UCSD-AML1 (cell line): ENCODE data around the gene INPP5A.

Source experiments
- DNase-seq: peaks from one replicate; lab custom pipeline; 2025; ENCODE audit not compliant: unreplicated experiment; lab: John Stamatoyannopoulos, UW

Gene INPP5A

DNA sequence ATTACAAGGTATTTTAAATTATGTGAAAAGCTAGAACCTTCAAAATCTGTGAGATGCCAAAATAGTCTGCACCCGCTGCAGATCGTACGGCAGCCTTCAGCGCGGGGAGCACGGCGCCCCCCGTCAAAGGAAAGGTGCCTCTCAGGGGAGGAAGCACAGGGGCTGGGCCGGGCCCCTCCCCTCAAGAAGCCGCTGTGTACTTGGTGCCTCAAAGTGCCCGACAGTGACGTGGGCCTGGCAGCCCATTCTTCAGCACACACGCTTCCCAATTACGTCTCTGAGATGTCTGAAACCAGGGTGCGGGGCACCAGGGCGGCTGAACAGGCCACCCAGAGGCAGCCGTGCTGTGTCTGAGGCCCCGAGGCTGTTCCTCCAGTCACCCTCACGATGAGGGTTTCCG, 116.1 kb downstream of the INPP5A start:
- no peak for DNase-seq

DNA sequence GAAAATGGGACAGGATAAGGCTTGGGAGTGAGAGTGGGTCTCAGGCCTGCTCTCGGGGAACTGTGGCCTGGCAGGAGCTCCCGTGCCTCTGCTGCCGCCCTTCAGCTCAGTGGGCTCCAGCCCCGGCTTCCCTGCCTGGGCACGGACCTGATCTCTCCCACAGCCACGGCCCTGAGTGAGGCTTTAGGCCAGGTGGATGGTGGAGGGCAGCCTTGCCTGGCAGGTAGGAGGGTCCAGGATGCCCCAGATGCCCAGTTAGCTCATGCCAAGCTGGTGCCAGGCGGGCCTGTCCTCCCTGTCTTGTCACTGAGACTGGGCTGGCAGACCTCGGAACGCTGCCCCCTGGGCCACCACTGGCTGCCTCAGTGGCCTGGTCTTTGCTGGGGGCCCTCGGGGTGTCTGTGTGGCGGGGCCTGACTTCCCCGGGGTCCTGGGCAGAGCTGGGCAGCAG, 116.6 kb downstream of the INPP5A start:
- DNase-seq = no peak

DNA sequence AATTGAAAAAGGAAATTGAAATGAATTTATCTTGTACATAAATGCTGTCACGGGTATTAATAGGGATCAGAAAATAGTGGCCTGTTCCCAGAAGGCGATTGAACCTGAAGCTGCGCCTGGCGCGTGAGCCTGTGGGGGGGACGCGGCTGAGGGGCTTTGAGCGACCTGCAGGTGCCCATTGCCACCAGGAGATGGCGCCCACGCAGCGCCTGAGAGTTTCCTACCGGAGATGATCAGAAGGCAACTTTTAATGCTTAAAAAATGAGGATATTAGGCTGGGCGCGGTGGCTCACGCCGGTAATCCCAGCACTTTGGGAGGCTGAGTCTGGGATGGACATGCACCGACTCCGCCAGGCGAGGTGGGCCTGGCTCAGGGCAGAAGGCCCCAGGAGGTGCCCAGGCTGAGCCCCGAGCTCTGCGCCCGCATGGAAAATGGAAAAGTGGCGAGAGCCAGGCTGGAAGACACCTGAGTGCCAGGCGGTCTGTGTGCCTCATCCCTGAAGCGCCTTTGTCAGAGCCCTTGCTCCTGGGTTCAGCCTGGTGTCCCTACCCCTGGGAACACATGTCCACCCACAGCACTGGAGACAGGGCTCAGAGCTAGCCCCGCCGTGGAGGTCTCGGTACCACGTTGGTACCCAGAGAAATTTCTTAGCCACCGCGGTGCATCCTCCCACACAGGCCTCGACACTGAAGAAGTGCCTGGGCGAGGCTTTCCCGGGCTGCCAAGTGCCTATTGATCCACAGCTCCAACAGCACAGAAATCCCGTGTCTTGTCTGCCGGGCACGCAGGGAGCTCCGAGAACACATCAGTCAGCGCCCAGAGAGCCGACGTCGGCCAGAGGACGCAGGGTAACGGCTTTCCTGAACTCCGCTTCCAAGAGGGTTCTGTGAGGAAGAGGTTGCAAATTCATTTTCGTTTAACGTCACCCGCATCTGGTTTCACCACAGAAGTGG, 117.4 kb downstream of the INPP5A start:
- DNase-seq = peak; percentile 63

DNA sequence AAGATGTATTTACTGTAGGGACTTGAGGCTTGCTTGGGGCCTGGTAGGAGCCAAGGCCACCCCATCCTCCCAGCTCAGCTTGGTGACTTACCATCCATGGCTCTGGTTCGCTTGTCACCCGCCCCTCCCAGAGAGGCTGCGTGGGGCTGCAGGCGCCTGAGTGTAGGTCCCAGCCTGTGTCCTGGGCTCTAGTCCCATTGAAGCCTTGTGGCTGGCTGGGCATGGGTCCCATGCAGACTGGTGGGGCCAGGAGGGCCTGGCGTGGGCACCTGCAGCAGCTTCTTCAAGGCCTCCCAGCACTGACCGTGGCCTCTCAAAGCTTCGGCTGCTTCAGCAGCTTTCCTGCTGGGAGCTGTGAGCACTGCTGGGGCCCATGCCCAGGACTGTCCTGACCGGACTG, 118.1 kb downstream of the INPP5A start:
- DNase-seq = no peak

DNA sequence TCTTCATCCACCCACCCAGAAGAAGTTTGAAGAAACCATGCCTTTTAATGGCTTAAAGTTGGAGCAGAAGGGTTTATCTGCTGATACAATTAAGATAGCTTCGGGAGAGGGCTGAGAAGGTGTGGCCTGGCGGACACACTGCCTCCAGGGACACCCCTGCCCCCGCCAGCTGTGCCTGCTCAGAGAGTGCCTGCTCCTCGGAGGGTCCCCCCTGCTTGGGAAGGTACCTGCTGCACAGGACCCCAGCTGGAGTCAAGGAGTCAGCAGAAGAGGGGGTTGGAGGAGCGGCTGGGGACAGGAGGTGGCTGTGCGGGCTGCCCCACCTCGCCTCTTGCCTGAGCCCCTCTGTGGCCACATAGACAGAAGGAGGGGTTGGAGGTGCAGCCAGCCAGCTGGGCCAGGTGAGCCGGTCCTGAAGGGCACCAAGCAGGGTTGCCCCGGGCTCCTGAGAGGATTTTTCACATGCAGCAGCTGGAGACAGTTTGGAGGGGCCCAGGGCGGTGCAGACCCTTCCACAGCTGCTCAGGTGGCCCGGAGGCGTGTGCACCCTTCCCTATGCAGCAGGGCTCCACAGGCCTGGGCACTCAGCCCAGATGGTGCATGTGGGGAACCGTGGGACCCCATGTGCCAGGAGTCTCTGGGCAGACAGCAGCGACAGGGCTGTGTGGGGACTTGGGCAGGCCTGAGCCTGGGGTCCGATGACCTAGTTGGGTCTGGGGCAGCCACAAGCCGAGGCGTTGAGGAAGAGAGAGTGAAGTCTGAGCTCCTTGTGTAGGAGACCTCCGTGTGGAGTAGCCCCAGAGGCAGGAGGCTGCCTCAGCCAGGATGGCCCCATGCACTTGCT, 118.9 kb downstream of the INPP5A start:
- DNase-seq = no peak

DNA sequence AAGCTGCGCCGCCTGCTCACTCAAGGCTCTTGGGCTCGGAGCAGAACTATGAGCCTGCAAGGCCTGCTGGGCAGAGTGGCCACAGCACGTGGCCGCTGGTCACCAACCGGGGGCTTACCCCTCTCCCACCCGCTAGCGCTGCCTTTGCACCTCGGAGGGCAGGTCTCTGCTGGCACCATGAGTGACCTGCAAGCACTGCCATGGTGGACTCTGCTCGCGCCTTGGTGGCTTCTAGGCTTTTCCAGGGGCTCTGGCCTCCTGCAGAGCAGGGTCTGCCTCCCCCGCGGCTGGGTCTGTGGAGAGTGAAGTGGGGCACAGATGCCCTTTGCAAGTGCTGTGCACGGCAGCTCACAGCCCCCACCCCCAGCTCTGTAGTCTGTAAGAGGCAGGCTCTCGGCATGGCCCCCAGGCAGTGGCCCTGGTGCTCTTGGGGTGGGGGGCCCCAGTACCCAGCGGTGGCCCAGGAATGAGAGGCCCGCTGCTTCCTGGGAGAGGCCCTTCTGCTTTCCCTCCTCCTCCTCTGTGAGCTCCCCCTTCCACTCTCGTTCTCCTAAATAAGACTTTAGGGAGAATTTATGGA, 119.6 kb downstream of the INPP5A start:
- DNase-seq = no peak

DNA sequence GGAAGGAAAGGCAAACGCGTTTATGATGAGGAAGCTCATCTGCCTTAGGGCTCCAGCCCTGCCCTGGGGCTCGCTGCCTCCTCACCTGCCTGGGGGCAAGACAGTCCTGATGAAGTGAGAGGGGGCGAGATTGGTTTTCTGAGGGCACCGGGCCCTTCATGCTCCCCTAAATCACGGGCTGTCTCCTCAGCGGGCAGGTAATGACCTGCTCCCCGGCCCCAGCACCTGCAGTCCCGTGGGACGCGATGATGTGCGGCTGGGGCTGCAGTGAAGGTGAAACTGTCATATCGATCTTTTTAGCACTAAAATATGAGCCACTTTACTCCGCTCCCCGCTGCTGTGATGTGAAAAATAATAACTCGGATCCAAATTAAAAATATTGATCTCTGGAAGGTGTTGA, 120.2 kb downstream of the INPP5A start:
- DNase-seq = no peak

DNA sequence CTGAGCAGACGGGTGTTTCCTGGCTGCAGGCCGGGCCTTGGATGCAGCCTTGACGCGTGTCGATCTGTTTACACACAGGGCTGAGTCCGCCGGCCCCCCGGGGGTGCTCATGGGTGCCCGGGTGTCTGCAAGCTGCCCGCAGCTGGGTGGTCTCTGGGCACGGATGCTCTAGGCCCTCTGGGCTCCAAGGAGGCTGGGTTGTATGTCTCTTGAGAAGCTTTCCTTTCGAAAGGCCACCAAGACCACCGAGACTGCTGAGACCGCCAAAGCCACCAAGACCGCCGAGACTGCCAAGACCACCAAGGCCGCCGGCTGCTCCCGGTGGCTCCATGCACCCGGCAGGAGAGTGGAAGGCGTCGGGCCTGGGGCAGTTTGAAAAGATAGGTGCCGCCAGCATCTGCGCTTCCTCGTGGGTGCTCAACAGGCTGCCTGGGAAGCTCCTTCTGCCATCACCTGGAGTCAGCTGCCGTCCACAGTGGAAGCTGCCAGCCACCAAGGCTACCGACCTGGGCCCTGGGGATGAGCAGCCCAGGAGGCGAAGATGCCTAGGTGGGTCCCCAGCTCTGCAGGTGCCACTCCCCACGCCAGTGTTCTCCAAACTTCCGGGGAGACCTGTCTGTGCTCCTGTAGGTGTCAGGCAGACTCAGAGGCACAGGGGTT, 121.1 kb downstream of the INPP5A start:
- DNase-seq = no peak

DNA sequence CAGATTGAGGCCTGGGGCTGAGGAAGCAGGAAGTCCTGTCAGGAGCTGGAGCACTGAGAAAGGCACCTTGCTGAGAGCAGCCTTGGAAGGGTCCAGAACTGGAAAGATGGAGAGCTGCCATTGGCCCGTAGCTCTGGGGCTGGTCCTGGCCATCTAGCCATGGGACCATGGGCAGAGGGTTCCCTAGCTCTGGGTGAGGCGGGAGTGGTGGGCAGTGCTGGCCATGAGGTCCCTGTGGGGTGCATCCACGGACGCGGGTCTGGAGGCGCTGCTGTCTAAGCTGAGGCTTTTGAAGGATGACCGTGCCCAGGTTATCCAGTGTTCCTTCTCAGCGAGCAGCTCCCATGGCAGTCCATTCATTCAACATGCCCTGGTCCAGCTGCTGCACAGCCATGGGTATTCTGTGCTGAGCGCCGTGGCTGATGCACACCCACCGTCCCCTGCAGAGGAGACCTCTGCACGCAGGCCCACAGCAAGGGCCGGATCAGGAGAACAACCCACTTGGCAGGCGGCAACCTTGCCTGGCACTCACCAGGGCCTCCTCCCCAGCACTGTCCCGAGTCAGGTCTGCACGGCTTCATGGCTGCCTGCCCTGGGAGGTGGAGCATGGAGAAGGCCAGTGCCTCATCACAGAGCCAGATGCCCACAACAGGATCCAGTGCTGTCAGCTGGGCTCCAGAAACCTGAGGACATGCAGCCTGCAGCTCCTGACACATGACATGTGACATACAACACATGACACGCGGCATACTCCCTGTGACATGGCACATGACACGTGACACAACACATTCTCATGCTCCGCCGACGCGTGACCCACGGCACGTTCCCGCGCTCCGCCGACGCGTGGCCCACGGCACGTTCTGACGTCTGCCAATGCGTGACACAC, 121.9 kb downstream of the INPP5A start:
- no peak for DNase-seq

DNA sequence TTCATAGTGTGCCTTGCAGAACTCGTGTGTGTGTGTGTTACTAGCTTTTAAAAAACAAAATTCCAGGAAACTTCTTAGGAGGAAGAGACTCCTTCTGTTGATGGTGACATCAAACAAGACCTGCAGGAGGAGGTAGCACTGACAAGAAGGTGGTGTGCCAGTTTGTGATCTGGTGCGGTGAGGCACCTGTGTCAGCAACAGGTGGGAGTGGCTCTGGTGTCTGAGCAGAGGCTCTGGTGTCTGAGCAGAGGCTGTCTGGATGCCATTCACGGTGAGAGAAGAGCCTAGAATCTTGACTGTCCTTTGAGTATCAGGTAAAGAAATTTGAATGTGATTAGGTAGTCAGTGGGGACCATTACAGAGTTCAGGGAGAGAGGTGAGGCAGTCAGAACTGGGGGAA, 122.8 kb downstream of the INPP5A start:
- DNase-seq = no peak

DNA sequence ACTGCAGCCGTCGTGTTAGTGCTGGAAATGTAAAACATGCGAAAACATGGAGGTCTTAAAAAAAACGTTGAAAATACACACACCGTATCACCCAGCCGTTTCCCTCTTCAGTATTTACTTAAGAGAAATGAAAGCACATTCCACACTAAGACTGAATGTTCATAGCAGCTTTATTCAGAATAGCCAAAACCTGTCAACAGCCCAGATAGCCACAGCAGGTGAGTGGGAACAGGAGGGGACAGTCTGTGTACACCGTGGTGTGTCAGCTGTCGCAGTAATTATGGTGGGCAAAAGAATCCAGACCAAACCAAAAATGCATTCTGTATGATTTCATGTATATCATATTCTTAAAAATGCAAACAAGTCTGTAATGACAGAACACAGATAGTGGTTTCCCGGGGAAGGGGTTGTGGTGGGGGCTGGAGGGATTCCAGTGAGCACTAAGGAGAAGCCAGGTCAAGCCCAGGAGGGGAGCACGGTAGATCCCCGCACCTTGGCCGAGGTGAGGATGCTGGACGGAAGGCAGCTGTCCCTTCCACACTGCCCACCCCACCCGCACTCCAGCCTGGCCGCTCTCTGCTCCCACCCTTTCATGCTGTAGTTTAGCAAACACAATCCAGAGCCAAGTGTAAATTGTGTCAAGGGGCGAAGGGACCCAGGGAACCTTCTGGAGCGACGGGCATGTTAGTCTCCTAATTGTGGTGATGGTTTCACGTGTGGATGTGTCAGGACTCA, 124.8 kb downstream of the INPP5A start:
- DNase-seq = no peak

DNA sequence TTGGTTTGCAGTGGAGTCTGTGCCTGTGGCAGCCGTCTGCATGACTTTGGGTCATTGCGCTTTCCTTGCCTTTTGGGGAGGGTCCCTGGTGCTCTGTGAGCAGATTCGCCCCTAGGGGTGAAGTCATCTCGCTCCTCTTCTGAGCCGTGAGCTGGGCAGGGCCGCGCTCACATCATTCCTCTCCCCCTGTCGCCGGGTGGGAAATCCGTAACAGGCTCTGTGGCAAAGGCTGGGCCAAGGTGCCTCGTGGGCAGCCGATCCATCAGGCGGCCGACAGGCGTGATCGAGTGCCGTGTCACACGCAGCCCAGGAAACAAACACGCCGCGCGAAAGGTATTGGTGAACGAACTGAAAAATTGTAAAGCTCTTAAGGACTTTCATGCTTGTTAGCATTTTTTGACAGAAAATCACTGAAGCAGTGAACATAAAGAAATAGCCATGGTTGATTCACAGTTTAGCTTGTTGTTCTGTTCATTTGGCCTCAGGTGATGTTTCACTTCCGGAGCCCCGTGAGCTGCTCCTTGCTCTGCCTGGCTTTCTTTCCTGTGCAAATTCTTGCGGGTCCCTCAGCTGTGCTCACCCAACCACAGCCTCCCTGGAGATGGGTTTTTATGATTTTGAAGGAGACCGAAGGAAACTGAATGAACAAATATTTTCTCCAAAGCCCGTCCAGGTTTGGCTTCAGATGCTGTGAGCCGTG, 126.2 kb downstream of the INPP5A start:
- no peak for DNase-seq

DNA sequence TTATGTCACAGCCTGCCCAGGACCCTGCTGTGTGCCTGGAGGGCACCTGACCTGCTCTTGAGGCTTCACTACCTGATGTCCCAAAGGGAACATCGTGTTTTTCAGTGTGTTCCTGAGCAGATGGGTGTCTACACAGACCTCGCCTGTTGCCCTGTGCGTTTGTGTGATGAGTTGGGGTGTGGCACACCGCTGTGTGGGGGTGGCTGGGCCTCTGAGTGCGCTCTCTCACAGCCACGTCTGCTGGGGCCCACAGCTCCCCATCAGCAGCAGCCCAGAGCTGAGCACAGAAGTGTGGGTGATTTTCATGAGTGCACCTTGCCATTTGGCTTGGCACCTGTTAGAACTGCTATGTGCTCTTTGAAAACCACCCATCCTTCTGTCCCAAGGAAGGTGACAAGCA, 126.8 kb downstream of the INPP5A start:
- no peak for DNase-seq

DNA sequence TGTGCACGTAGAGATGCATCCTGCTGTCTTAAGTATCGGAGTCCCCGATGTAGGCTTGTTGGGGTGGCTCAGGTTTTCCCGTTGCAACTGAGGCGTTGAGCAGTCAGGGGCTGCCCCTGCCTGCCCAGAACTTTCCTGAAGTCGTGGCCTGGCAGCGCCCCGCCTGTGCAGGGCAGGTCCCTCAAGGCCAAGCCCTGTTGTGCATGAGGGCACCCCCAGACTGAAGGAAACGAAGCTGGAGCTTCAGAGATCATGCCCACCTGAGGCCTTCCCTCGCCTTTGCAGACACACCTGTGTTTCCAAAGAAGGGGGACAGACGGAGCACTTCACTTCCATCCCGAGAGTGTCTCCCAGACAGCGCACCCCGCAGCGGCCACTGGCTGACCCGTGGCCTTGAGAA, 127.3 kb downstream of the INPP5A start:
- DNase-seq = no peak

DNA sequence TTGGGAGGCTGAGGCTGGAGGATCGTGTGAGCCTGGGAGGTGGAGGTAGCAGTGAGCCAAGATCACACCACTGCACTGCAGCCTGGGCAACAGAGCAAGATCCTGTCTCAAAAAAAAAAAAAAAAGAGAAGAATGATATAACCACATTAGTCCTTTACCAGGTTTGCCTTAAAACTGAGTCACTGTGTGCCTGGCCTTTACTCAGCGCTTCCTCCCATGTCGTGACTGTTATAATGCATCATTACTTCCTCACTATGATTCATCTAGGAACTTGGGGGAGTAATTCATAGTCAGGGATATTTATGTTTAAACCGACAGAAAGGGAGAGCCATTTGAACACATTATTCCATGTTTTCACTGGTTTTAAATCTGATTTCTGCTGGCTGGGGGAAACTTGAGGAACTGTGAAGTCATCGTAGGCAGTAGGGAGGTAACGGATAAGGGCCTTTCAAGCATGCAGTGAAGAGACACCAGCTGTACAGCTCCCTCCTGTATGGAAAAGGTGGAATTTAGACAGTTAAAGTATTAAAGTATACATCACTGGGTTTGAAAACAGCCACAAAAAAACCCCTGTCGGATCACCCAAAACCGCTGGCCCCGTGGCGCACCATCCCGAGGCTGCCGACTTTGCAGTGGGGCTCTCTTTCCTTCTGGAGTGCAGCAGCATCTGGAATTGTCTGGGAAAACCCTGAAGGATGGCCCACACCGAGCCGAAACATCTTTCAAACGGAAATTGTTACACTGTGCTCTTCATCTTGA, 128.5 kb downstream of the INPP5A start:
- peak; percentile 26 for DNase-seq

DNA sequence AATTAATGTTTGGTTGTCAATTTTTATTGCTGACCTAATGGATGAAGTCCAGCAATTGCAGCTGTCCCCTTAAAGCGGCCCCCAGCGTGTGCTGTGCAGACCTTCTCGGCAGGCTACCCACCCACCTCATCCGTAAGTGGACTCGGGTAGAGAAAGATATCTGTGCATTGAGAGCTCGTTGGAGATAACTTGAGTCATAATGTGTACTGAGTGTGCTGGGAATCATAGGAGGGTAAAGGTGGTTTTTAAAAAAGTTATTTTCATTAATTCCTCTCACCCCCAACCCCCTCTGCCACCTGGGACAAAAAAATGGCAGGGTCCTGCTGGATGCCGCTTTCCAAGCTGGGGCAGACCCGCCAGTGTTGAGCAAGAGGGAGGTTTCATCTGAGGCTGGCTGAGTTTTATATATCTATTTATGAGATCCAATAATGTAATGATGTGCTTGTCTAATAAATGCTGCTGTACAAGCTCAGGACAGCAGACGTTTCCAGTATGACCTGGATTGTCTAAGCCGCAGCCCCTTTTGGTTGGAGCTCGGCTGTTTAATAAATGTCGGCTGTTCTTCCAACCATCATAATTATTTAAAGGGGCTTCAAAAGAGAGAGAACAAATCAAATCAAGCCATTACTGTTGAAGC, 129.2 kb downstream of the INPP5A start:
- no peak for DNase-seq

DNA sequence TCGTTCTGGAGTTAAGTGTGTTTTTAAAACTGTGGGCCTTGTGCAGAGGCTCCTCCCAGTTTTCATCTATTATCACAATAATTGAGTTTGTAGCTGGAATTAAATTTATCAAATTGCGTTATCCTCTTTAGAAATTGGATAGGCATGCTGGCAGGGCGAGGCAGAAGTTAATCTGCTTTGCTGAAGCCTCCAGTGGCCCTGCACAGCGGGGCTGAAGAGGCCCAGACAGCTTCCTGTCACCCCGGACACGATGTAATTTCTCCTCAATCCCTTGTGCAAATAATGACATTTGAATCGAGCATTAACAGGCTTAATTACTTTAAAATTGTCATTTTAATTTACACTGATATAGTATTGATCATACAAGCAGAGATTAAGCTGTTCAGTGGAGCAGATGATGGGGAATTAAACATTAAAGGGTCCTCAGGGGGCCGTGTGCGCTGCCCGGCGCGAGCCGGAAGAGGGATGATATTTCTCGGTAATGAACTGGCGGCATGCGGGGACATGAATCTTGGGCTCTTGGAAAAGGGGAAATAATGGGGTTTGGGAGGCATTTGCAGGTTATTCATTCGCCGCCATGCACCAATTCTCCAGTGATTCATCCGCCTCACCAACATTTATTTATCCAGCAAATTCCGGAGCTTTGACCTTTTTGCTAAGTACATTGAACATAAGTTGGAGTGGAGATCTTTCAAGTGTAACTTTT, 129.9 kb downstream of the INPP5A start:
- no peak for DNase-seq
